GM12865 (cell line): ENCODE data around the gene GPR142.

Experiments
- DNase-seq: peaks from one replicate; pipeline ENCODE4 v3.0.0; 2010; ENCODE audit warnings: low read depth
- H3K4me3 ChIP-seq: 2 replicates; pipeline ENCODE4 v1.5.1; 2011; ENCODE audit warnings: mild to moderate bottlenecking, low read depth, low read length, control low read depth
- CTCF ChIP-seq: IDR thresholded peaks from 2 replicates; pipeline ENCODE4 v1.5.1; 2011; ENCODE audit warnings: low read length, control low read depth, low read depth, inconsistent platforms; ENCODE audit not compliant: insufficient read depth; ENCODE audit errors: missing control alignments

The GPR142 gene

GRCh38 chr17:74385201-74385600 is 17.9 kb downstream of the GPR142 start:
- H3K4me3 ChIP-seq: no peak overlapping the region
- no peak for TF ChIP-seq CTCF
- DNase-seq: no peak

- no peak for TF ChIP-seq CTCF
- no peak overlapping the region for H3K4me3 ChIP-seq
- no peak for DNase-seq
Observed at GRCh38 chr17:74386386-74386785, 19.1 kb downstream of the GPR142 start.

GRCh38 chr17:74387365-74388218 is 20.3 kb downstream of the GPR142 start:
- DNase-seq: no peak
- H3K4me3 ChIP-seq: no peak overlapping the region
- no peak for TF ChIP-seq CTCF

- no peak overlapping the region for H3K4me3 ChIP-seq
- no peak for DNase-seq
- no peak for TF ChIP-seq CTCF
Observed at GRCh38 chr17:74389084-74389753, 21.9 kb downstream of the GPR142 start.

GRCh38 chr17:74389937-74390679 is 22.8 kb downstream of the GPR142 start:
- H3K4me3 ChIP-seq: no peak overlapping the region
- DNase-seq: no peak

More at GRCh38 chr17:74389937-74390679, 22.8 kb downstream of the GPR142 start:
- TF ChIP-seq CTCF: no peak
